HG03280 (cell line): ENCODE results near the gene ZNF850.

Source experiments
- ATAC-seq: cut with Tn5 transposase; IDR thresholded peaks from one replicate; pipeline ENCODE4 v1.9.1; 2021; ENCODE audit warnings: mild to moderate bottlenecking, moderate library complexity; ENCODE audit not compliant: unreplicated experiment

The ZNF850 gene

DNA sequence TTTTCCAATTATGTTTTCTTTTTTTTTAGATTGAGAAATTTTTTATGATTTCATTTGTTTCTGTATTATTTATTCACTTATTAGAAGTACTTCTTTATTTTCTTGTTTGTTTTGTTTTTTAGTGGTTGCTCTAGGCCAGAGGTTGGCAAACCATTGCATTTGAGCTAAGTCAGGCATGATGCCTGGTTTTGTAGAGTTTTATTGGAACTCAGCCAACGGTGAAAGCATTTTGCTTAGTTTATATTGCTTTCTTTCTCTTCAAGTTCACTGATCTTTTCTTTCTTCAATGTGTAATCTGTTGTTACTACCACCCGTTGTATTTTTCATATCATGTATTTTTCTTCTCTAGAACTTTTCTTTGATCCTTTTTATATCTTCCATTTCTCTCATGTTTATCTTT lies 65.5 kb downstream of the ZNF850 start:
- no peak for ATAC-seq

DNA sequence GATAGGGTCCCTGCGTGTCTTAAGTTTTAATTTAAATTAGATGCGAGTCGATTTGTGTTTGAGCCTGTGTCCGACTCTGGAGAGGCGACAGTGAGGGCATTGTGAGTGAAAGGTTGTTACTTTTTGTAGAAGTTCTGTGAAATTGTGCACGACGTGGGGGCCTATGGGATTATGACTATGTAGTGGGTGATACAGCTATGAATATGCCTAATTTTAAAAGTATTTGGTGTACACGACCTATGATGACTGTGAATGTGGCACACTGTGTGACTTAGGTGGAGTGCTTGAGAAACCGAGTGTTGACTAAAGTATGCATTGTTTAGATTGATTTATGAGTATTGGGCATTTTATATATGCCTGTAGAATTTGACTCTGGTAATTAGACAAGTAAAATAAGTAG lies 84.5 kb downstream of the ZNF850 start:
- no peak for ATAC-seq

DNA sequence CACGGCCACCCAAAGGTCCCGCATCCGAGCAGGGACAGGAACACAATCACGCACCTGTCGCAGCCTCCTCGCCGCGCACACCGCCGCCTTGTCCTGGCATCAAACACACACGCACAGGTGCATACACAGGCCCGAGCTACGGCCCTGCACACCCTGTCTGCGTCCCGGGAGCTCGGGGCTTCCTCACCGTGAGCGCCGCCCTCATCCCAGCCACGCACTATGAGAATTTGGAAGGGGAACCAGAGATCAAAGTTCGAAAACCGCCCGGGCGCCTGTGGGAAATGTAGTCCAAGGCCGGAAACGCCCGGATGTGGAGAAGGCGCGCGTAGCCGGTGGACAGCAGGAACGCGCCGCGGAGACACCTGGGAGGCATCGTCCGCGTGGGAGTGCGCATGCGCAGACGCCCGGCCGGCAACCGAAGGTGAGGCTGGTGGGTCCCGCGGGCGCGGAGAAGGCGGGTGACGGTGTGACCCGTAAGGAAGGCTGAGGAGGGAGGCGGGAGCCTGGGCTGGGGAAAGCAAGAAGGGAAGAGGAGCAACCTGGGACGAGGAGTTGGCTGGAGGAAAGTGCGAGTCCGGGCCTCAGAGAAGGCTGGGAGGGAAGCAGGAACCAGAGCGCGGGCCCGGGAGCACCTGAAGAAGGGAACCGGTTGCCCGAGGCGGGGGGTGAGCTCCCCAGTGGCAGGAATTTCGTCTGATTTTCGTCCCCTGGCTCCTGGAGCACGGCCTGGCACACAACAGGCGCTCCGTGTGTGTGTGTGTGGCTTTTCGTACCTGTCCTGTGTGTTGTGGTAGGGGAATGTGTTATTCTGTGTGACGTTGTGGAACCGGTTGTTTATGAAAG lies 85.2 kb downstream of the ZNF850 start, which contains the start of gene ZNF567:
TSS of gene ZNF567 (plus strand) at position 399 of the 843 bp plus-strand sequence. CDS start 7,256 bp downstream, outside the sequence.
- peak; percentile 92 for ATAC-seq

DNA sequence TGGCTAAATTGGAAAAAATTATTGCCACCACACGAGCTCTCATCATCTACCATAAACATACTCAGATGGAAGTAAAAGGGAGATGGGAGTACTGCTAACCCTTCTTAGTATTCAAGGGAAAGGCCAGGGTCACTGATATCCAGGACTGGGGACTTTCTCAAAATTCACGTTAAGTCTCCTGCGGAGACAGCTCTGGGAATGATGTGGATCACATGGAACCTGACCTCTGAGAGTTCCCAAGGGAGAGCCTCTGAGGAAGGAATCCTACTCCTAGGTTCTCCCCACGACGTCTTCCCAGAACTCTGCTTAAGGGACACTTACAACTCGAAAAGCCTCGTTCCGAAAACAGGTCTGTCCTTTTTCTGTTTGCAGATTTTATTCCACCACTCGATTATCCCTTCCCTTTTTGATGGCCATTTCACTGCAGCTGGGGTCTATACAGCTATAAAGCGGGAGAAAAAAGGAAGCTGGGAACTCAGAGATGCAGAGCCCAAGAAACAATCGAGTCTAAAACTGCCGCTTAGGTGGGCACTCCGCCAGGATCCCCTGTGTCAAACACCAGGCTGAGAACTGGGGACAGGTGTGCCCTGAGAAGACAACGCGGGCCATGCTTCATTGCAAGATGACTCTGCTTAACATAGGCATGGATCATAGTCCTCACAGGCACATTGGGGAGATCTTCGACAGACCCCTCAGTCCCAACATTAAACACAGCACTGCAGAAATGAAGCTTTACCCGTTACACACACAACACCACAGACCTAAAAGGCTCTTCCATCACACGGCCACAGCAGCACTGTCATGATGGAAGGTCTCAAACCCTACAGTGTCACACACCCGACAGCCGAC lies 86.0 kb downstream of the ZNF850 start:
- ATAC-seq: no peak

DNA sequence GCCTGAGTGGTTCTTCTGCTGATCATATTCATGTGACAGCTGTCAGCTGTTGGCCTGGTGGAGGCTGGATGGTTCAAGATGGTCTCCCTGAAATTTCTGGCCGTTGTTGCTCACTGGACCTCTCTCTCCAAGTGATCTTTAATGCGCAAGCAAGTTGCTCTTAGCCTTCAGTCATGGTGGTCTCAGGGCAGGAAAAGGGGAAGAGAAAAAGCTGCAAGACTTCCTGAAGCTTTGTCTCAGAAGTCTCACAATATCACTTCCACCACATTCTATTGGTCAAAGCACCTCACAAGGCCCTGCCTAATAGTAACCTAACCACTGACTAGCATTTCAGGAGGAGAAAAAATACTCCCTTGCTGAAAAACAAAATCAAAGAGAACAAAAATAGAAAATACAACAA lies 86.8 kb downstream of the ZNF850 start:
- no peak for ATAC-seq

DNA sequence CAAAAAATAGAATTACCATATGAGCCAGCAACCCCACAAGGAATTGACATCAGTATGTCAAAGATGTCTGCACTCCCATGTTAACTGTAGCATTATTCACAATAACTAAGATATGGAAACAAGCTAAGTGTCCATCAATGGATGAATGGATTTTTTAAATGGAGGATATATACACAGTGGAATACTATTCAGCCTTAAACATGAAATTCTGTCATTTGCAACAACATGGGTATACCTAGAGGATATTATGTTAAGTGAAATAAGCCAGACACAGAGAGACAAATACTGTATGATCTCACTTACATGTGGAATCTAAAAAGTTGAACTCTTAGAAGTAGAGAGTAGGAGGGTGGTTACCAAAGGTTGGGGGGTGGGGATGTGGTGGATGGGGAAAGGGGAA lies 93.2 kb downstream of the ZNF850 start:
- ATAC-seq: no peak

DNA sequence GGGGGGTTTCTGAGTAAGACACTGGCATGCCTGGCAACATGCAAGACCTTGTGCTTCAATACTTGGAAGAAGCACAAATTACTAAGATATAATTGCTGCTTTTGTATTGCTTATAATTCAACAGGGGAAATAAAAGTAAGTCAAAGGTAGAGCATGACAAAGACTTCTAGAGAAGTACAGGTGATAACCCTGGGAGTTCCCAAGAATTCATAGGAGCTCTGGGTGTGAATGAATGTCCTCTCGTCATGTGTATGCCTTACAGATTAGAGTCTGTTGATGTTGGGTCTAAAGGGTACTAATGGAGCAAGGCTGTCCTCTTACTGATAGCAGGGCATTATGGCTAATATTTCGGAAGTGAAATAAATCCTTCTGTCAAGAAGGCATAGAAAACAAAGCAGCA lies 98.4 kb downstream of the ZNF850 start:
- ATAC-seq: no peak

DNA sequence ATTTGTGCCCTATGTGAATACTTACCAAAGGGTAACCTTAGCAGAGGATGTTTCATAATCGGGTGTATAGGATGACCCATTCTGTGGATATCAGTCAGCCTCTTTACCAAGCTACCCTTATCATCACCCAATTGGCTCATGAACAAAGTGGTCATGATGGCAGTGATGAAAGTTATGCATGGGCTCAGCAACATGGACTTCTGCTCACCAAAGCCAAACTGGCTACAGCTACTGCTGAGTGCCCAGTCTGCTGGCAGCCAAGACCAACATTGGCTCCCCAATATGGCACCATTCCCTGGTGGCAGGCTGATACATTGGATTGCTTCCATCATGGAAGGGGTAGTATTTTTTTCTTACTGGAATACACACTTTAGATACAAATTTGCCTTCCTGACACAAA lies 100.2 kb downstream of the ZNF850 start:
- no peak for ATAC-seq

DNA sequence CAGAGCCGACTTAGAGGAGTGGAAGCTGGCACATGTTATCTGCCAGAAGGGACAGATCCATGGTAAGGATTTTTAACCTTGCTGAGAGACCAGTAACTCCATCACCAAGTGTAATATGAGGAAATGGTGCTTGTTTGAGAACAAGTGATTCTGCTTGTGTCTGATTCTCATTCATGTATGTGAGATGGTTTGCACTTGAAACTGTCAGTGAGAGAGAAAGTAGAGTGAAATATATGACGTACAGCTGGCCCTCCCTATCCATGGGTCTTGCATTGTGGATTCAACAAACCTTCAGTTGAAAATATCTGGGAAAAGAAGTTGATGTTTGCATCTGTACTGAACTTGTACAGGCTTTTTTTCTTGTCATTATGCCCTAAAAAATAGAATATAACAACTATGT lies 104.0 kb downstream of the ZNF850 start:
- no peak for ATAC-seq

DNA sequence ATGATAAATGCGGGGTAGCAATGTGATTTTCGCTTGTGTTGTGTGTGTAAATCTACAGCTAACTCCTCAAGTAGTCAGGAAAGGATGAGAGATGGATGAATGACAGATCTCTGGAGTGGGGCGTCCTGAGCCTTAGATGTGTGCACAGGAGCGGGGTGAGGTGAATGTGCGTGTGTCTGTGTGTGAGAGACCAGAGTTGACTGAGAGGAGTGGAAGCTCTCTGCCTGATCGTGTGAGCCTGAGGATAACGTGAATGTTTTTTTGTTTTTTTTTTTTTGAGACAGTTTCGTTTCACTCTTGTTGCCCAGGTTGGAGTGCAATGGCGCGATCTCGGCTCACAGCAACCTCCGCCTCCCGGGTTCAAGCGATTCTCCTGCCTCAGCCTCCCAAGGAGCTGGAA lies 106.8 kb downstream of the ZNF850 start:
- ATAC-seq: no peak
